ENCODE results near the gene TBC1D8. TPM values are rescaled to one million over a fixed set of nuclear protein-coding genes. Genes with fewer than 3 reads are reported as not detected.

The TBC1D8 gene
- total and polyA plus RNA-seq, 2 of the 8 experiments (the other 6 are each of a cell fraction or from before 2014, with no cell fraction given), result 20.8 to 21.8 TPM

- no peak for TF ChIP-seq USF2 (IDR thresholded peaks at IDR 0.05; ENCODE audit: low read length)
- TF ChIP-seq CREB1 (IDR thresholded peaks at IDR 0.05), result no peak
Observed at GRCh38 chr2:101107241-101107640, 43.9 kb downstream of the TBC1D8 start (continued).
